Ishikawa (cell line): Measurements from ENCODE around the gene LRRC18.

ENCODE experiments used
- EP300 ChIP-seq: IDR thresholded peaks from 2 replicates; pipeline ENCODE4 v1.6.1; 2012; ENCODE audit warnings: borderline replicate concordance
- MAX ChIP-seq: IDR thresholded peaks from 2 replicates; pipeline ENCODE4 v1.6.1; 2012
- NFIC ChIP-seq: IDR thresholded peaks from 2 replicates; pipeline ENCODE4 v1.6.1; 2012
- REST ChIP-seq: IDR thresholded peaks from 2 replicates; pipeline ENCODE4 v1.6.1; 2012; ENCODE audit warnings: low read depth, mild to moderate bottlenecking
- TAF1 ChIP-seq: IDR thresholded peaks from 2 replicates; pipeline ENCODE4 v1.6.1; 2012; ENCODE audit warnings: low read depth, mild to moderate bottlenecking
- YY1 ChIP-seq: IDR thresholded peaks from 2 replicates; pipeline ENCODE4 v1.6.1; 2012; ENCODE audit warnings: low read depth

- no peak for TF ChIP-seq YY1
- no peak for TF ChIP-seq REST
- no peak for TF ChIP-seq EP300
- no peak for TF ChIP-seq TAF1
- TF ChIP-seq MAX: no peak
- TF ChIP-seq NFIC: no peak
Measured at GRCh38 chr10:48943096-48943495, 3.5 kb upstream of the LRRC18 start.
